Non-pigmented ciliary epithelial cell (primary cell): ENCODE measurements around the gene DLG2.

Source experiments
- DNase-seq: peaks from one replicate; pipeline ENCODE4 v3.0.0-alpha.2; 2010; ENCODE audit warnings: low read depth

DLG2 gene

DNA sequence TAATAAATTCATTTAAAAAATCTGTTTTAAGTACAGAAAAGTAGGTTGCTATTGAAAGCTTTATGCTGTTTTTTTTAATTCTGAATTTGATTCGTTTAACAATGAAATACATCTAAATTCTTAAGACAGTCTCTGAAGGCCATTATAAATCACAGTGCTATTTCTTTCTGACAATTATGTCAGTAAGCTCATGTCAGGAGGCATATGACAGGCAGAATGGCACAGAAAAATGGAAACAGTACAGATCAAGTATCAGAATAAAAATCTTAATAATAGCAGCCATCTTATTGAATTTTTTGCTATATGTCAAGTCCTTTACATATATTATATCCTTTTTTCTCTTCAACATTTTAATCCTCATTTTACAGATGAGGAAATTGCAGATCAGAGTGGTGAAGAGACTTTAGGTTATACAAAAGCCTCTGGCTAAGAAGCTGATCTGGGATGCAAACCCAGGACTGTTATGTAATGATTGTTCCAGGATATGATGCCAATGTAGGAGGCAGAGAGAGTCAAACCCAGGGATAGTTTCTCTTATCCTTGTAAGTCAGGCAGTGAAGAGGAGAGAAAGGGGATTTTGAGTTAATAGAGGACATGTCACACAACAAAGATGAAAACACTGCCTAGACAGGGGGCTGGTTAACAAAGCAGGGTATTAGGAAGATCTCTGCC, 2057.9 kb downstream of the DLG2 start:
- DNase-seq, result no peak

DNA sequence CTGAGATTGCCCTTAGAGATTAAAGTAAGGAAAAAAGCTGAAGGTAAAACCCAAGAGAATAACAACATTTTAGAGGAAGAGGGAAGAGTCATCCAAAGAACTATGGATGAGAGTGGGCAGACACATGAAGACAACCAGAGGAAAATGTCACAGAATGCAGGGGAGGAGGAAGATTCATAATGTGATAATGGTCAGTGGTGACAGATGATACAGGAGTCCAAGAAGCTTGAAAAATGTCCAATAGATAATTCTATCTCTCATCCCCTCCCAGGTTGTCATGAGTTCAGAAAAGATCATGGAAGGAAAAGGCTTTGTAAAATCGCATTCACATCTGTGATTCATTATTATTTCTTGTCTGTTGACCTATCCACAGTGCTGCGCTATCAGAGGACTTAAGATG, 2058.6 kb downstream of the DLG2 start:
- DNase-seq, result no peak

DNA sequence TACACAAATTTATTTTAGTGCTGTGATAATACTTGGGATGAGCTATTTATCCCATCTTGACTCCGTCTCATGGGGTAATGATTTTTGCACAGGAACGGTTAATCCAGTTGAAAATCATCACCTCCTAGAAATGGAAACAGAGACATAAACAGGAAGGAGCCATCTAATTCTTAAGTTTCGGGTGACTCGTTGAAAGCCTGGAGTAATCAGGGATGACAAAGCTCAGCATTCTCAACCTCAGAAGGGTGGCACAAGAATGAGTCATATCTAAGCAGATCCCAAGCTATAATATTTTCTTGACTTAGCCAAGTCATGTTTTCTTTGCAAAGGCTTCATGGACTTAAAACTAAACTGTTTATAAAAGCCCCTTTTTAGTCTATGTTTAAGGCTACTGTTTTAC, 2060.2 kb downstream of the DLG2 start:
- DNase-seq, result peak; percentile 44

DNA sequence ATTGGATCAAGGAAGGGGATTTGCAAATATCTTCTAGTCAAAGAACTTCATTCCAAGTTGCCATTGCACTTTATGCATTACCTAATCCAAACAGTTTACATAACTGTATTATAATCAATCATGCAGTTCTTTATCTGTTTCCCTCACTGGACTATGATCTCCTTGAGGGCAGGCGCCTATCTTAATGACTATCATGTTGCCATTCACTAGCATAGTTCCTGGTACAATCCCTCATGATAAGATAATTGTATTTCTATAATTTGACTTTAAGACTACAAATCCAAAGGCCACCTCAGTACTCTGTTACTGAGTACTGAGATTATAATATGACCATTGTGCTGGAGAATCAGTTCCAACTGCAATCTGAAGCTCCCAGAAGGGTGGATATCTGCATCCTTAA, 2062.3 kb downstream of the DLG2 start:
- DNase-seq, result no peak

DNA sequence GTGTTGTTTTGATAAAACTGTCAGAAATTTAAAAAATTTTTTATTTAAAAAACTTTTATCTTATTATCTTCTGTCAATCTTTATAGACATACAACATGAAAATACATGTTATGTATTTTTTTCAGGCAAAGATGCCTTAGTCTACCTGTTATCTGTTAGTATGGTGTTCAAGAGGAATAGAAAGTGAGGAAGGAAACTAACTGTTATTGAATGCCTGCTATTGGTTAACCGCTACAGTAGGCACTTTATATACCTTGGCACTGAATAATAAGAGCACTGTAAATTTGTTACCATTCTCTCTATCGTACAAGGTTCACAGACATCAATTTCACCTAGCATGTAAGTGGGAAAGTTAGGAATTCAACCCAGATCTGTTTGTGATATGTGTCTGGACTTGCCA, 2068.9 kb downstream of the DLG2 start:
- no peak for DNase-seq

DNA sequence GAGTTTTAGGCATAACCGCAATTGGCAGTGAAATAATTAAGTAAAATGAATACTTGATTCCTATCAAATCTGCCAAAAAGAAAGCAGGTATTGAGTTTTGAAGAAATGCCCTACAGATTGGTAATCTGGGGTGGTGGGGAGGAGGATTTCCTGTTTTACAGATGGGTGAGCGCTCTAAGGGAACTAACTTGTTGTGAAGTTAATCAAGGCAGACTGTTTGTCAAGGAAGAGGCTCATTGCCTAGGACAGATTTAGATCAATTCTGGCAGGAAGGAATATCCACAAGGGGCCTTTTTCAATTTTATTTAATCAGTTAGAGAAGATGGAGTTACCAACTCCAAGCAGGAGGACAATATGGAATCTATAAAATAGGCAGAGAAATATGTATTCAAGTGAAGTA, 2069.5 kb downstream of the DLG2 start:
- DNase-seq, result no peak

DNA sequence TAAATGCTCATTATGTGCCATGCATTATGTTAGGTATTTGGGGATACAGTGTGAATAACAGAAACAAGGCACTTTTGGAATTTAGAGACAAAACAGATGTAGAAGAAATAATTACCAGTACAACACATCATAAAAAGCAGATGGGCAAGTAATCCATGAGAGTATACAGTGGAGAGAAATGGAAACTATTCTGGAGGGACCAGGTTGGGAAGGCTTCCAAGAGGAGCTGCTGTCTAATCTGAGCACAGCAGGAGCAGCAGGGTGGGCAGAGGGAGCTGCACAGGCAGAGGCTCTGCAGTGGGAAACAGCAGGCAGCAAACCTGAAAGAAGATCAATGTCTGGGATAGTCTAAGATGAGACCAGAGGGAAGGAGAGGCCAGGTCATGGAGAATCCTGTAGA, 2072.3 kb downstream of the DLG2 start:
- DNase-seq, result no peak

DNA sequence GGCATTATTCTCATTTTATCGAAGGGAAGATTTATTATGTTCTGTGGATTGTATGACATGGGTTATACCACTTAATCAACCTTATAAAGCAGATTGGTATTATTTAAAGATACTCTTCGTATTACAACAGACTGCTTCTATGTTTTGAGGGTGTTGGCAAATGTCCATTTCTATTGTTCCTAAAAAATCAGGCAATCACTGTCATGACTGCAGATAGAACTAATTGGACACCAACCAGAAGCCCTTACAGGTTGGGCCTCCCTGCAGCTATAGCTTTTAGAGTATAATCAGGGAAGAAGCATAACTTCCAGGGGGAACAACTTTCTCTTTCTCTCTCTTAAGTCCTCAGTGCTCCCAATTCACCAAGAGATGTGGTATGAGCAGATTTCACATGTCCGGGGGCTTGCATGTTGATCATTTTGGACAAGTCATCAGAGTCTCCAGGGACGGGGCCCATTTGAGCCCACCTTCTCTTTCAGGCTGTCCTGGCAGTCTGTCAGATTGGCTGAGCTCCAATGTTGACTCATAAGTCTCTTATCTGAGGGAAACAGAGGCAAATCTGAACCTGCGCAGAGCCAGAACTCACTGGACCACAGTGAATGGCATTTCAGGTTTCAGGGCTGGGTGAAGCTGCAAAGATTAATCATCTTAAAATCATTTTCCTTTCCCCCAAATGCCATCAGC, 2077.0 kb downstream of the DLG2 start:
- DNase-seq, result no peak

DNA sequence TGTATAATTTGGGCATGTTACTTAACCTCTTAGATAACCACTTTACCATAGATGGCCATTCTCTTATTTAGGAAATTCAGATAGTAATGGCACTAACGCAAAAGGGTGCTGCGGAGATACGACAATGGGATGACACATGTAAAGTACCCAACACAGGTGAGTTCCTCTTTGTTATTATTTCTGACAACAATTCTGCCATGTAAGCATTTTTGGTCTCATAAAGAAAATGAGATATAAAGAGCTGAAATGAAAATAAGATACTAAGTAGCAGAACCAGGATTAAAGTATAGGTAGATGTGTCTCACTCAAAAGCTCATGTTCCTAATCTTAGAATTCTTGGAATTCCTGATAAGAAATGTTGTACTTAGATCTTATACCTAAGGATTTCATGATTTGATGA, 2080.8 kb downstream of the DLG2 start:
- DNase-seq, result no peak

DNA sequence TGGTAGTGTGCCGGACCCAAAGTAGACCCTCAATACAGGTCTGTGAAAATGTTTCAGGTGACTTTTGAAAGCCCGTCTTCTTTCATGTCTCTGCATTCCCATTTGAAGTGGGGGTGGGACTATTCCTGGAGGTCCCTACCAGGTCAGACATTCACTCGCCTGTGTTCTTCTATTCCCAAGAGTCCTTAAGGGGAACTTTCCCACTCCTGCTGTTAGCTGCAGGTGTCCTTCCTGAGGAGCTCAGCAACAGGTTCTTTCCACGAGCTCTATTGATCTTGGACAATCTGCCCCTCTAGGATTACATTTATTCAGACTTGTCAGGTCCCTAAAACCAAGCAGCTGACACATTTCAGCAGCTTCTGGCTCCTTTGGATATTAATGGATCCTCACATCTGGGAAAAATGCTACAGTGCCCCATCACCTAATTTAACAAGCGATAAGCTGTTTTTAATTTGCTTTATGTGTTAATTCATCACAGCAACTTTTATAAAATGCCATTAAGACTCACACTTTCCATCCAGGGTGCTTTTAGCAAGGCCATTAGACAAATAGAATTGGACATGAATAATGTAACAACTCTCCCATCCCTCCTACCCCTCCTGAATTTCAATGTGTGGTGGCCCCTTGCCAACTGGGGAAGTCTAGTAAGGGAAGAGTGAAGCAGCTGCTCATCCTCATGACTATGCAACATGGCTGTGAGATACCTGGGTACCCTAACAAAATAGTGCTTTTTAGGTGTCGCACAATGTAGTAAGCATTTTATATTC, 2081.5 kb downstream of the DLG2 start:
- no peak for DNase-seq

DNA sequence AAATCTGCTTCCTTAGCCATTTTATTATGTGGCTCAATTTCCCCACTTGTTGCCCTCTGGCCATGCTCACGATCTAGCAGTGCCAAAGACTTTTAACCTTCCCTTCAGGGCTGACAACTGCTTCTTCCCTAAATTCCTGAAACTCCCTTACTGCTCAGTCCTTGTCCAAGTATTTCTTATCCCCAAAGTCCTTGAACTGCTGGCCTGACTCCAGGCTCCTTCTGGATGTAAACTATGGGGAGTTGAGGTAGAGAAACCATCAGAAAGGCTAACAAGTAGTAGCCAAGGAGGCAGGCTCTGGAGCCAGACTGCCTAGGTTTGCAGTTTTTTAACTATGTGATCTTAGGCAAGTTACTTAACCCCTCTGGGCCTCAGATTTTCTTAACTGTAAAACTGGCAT, 2082.3 kb downstream of the DLG2 start:
- no peak for DNase-seq

DNA sequence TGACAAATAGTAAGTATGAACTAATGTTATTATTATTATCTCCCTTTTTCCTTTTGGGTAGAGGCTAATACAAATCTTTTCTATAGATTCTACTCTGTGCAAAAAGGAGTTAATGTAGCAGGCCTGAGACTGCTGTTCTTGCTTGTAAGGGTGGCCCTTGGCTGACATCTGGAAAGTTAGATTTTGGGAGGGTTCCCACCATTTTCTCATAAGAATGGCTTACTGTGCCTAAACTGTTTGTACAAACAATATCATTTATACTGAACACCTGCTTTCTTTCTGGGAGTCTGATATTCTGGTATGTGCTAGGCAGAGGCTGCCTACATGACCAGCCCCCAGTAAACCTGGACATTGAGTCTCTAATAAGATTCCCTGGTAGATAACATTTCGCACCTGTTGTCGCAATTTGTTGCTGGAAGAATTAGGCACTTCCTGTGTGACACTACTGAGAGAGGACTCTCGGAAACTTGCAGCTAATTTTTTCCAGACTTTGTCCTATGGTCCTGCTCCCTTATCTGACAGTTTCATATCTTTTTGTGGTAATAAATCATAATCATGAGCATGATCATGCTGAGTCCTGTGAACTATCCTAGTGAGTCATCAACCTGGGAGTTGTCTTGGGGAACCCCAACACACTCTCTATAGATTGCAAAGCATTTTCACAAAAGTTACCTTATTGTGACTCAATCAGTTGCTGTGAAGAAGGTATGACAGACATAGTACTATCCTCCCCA, 2083.3 kb downstream of the DLG2 start:
- no peak for DNase-seq

DNA sequence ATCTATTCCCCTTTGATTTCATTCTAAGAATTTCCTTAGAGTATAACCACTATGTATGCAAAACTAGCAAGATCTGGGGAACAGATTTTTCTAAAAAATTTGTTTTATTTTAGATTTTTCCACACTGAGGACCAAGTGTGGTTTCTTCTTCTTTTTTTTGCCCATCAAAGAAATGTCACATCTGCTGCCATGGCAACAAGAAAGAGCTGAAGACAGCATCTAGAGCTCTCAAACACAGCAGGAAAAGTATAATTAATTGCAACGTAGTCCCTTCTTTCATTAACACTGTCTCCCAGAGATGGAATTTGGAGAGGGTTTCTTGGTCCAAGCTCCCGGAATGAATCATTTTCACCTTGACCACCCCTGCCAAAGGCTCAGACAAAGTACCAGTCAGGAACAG, 2084.3 kb downstream of the DLG2 start:
- no peak for DNase-seq

DNA sequence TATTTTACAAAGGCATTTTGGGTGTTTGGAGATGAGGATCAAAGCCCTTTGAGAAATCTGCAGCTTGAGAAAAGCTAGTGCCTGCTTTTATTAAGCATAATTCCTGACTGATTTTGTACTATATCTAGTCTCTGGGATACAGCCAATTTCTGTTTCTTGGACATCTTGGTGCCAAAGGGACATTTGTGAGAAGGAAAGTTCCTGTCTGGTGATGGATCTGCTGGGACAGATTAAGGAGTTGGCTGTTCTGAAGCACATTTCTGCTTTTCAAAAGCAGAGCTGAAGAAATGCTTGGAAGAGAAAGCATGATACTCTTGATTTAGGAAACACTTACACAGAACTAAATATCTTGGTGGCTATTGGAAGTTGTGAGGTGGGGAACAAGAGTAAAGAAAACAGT, 2086.4 kb downstream of the DLG2 start:
- no peak for DNase-seq

DNA sequence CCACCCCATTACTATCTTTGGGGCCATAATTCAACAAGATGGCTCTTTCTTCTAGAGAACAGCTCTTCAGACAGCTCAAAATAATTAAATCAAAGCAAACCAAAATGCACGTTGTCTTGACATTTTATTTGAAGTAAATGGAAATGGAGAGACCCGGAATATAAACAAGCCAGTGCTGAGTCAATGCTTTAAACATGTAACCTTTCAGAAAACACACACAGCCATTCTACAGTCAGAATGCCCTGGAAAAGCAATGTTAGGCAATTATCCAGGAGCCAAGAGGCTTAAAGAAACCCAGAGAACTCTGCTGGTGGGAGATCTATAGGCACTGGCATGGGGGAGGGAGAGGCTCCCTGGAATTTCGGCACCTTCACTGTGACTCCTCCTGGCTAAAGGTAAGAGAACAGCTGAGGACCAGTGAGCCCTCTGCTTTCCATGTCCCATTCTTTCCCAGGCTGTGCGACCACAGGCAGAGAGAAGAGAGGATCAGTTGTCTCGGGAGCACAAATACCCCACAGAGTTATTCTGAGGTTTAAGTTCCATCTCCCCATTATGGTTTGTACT, 2086.9 kb downstream of the DLG2 start:
- no peak for DNase-seq

DNA sequence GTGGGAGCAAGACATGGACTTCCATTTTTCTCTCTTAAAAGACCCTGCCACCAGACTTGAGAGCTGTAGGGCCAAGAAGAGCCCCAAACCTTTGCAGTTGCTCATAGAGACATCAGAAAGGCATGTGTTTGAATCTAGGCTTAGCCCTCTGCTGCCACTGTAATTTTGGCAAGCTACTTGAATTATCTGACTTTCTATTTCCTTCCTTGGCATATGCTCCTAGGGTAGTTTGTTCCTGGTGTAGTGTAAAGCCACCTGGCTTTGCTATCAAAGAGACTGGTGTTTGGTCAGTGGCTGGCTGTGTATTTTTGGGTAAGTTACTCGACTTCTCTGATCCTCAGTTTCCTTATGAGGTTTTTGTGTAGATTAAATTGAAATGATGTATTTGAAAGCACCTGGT, 2088.9 kb downstream of the DLG2 start:
- DNase-seq, result no peak

DNA sequence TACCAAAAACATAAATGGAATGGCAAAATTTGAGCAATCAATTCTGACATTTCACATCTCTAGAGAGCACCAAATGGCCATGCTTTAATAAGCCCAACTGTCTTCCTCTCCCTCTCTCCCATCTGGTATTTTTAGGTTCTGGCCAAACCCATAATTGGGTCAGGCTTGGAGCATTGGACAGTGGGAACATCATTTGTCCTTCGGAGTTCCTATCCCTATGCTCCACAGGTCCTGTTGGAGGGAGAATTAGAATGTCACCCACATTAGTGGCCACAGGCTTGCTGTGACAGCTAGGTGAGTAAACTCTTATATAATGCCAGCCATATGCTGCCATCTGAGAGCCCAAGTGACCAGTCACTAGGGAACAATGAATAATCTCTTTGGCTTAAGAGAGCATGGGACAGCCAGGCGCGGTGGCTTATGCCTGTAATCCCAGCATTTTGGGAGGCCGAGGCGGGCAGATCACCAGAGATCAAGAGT, 2090.0 kb downstream of the DLG2 start:
- no peak for DNase-seq

DNA sequence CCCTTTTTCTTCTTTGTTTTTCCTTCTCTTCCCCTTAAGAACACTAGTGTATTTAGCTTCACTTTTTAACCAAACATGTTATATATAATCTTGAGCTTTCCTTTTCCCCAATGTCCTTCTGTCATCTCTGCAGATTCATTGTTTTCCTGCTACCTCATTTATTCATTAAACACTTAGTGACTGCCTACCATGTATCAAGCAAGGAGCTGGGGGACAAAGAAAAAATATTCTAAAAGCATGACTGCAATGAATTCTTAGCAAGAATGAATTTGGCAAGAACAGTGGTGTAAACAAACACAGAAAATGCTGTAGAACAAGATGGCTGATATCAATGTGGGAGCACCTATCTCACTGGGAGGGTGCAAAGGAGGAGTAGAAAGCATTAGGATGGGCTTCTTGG, 2094.0 kb downstream of the DLG2 start:
- DNase-seq, result no peak

DNA sequence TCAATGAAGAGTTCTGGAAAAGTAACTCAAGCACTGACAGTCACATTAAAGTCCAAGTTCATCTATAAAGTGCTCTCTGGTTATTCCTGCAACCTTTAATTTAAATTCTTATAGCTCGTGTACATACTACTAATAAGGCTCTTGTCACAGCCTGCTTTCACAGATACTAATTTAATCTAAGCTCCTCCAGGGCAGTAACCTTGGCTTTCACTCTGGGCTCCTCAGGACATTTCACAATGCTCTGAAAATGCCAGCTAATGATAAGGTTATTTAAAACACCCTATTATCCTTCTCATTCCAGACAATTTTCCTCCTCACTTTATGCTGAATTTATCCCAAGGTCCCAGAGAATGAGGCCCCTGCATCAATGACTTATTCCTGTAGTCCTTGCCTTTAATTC, 2098.3 kb downstream of the DLG2 start:
- no peak for DNase-seq

DNA sequence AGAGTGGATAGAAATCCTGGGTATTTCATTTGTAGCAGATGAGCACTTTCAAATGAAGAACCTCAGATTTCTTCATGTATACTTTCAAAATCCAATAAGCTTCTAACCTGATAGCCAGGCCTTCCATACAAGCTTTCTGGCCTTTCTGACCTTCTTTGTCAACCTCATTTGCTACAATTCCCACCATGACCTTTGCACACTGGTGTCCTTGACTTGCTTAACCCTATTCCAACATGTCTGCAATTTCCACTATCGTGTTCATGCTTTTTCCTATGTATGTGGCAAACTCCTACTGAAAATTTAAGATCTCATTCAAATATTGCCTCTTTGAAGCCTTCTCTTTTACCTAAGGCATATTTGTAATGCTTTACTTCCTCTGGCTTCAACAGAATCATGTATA, 2098.9 kb downstream of the DLG2 start:
- no peak for DNase-seq

DNA sequence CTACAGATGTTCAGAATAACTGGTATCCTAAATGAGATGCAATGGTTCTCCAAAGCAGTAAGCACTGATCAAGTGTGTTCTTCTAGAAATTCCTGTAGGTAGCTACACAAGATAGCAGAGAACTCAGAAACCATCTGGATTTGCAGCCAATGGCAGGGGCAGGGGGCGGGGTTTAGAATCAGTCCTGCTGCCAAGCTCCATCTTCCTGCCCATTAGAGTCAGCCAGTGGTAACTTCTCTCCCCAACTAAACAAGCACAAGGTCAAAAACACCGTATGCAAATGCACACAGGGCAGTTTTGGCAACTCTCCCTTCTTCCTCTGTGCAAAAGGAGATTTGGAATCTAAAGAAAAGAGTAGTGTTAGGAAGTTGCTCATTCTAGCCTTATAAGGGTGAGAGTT, 2103.5 kb downstream of the DLG2 start:
- no peak for DNase-seq

DNA sequence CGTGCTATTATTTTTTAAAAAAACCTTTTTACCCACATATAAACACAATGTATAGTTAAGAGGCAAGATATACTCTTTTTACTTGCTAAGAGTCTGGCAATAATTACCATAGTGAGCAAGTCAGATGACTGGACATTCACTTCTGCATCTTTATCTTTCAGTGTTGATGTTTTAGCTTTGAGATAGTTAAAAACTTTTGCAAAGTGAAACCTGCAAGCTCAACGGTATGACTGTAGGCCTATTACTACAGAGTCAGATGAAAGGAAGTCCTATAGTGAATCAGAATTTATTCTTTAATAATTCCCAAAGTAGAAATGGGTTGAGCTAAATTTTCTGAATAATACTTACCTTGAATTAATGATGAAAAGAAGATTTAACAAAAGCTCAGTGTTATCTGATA, 2104.2 kb downstream of the DLG2 start:
- no peak for DNase-seq
